GM19240 (cell line): ENCODE data around the gene ODAPH.

Experiments
- DNase-seq: peaks from one replicate; pipeline ENCODE4 v3.0.0; 2011; ENCODE audit warnings: low spot score; ENCODE audit not compliant: insufficient read length

ODAPH gene

GRCh38 chr4:75544870-75545269, 11.0 kb upstream of the ODAPH start:
- DNase-seq: no peak

GRCh38 chr4:75545526-75545925, 10.3 kb upstream of the ODAPH start:
- DNase-seq: no peak

GRCh38 chr4:75547647-75548387, 8.0 kb upstream of the ODAPH start:
- DNase-seq: no peak

- no peak for DNase-seq
These were observed 6.8 kb upstream of the ODAPH start for GRCh38 chr4:75549019-75549418.

GRCh38 chr4:75552452-75552851, 3.4 kb upstream of the ODAPH start:
- DNase-seq: no peak

GRCh38 chr4:75557696-75558095, 1.8 kb downstream of the ODAPH start:
- DNase-seq: no peak

- no peak for DNase-seq
These were observed 5.9 kb downstream of the ODAPH start for GRCh38 chr4:75561789-75562188.

- no peak for DNase-seq
These were observed 8.2 kb downstream of the ODAPH start for GRCh38 chr4:75564023-75564422.

GRCh38 chr4:75565481-75565880, 9.6 kb downstream of the ODAPH start:
- DNase-seq: no peak

GRCh38 chr4:75566911-75567310, 11.0 kb downstream of the ODAPH start:
- no peak for DNase-seq

- DNase-seq: no peak
These were observed 11.9 kb downstream of the ODAPH start for GRCh38 chr4:75567725-75568124.

GRCh38 chr4:75584067-75584466, 28.2 kb downstream of the ODAPH start:
- no peak for DNase-seq

GRCh38 chr4:75593393-75593792, 37.5 kb downstream of the ODAPH start:
- DNase-seq: no peak

GRCh38 chr4:75596061-75596460, 40.2 kb downstream of the ODAPH start:
- no peak for DNase-seq

GRCh38 chr4:75598390-75598789, 42.5 kb downstream of the ODAPH start:
- no peak for DNase-seq

GRCh38 chr4:75599647-75600046, 43.8 kb downstream of the ODAPH start:
- no peak for DNase-seq

GRCh38 chr4:75605928-75606327, 50.1 kb downstream of the ODAPH start:
- no peak for DNase-seq

- DNase-seq: no peak
These were observed 56.4 kb downstream of the ODAPH start for GRCh38 chr4:75612306-75612705.
